Measurements from ENCODE around the gene VGLL3.
"Not testable (repeated sequence)": the region's sequence is repeated elsewhere in the genome, so short reads cannot be mapped to it uniquely, and the experiment has no call there.

VGLL3 gene

GRCh38 chr3:86978111-86978551, 12.8 kb downstream of the VGLL3 start:
- TF ChIP-seq, protein P1, sequence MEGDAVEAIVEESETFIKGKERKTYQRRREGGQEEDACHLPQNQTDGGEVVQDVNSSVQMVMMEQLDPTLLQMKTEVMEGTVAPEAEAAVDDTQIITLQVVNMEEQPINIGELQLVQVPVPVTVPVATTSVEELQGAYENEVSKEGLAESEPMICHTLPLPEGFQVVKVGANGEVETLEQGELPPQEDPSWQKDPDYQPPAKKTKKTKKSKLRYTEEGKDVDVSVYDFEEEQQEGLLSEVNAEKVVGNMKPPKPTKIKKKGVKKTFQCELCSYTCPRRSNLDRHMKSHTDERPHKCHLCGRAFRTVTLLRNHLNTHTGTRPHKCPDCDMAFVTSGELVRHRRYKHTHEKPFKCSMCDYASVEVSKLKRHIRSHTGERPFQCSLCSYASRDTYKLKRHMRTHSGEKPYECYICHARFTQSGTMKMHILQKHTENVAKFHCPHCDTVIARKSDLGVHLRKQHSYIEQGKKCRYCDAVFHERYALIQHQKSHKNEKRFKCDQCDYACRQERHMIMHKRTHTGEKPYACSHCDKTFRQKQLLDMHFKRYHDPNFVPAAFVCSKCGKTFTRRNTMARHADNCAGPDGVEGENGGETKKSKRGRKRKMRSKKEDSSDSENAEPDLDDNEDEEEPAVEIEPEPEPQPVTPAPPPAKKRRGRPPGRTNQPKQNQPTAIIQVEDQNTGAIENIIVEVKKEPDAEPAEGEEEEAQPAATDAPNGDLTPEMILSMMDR (IDR thresholded peaks at IDR 0.05; ENCODE audit: low read depth, low read length) = no peak
- H3K4me3 ChIP-seq (ENCODE audit: low read depth, low read length) = no peak overlapping the region

DNA sequence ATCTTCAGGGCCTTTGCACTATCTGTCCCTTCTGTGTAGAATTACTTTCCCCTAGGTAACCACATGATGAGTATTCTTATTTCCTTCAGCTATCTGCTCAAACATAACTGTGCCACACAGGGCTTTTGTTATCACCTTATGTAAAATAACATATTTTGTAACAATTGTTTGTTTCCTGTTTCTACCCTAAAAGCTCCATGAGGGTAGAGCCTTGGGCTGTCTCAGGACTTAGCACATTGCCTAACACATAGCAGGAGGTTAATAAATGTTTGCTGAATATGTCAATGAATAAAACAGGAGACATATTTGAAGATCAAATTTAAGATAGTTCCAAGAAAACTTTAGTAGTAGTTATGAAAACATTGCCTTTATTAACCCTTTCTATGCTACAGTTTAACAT, 14.7 kb downstream of the VGLL3 start:
- H3K4me3 ChIP-seq (ENCODE audit: low read depth, low read length) = no peak overlapping the region
- TF ChIP-seq, protein P1 (IDR thresholded peaks at IDR 0.05; ENCODE audit: low read depth, low read length) = no peak

DNA sequence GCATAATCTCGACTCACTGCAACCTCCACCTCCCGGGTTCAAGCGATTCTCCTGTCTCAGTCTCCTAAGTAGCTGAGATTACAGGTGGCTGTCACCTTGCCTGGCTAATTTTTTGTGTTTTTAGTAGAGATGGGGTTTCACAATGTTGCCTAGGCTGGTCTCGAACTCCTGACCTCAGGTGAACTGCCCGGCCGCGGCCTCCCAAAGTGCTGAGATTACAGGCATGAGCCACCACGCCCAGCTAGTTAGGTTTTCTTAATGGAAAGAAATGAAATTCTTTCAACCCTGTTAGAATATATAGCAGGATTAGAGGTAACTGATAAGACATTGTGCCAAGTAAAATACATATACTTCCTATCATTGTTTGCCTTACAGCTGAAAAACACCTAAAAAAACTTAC, 16.8 kb downstream of the VGLL3 start:
- not testable (repeated sequence) for H3K4me3 ChIP-seq (ENCODE audit: low read depth, low read length)

DNA sequence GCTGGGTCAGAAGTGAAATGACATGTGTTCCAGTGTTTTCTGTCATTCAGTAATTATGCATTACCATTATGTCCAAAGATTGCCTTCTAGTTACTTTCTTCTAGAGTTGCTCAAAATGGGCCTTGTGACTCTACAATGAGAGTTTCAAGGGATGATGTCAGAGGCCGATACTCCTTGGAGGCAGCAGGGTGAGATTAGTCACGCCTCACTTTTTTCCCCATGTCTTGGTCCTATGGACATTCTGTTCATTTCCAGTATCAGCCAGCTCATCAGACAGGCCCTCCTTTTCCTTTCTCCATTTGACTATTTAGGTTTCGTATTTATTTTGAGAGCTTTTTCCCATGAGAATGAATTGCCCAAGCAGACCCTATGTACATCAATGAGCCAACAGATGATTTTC, 17.5 kb downstream of the VGLL3 start:
- H3K4me3 ChIP-seq (ENCODE audit: low read depth, low read length) = no peak overlapping the region
- TF ChIP-seq, protein P1 (IDR thresholded peaks at IDR 0.05; ENCODE audit: low read depth, low read length) = no peak

- TF ChIP-seq, protein P1 (IDR thresholded peaks at IDR 0.05; ENCODE audit: low read depth, low read length) = peak; percentile 68
- H3K4me3 ChIP-seq (ENCODE audit: low read depth, low read length) = no peak overlapping the region
These were observed 21.3 kb downstream of the VGLL3 start for GRCh38 chr3:86969500-86970189.

DNA sequence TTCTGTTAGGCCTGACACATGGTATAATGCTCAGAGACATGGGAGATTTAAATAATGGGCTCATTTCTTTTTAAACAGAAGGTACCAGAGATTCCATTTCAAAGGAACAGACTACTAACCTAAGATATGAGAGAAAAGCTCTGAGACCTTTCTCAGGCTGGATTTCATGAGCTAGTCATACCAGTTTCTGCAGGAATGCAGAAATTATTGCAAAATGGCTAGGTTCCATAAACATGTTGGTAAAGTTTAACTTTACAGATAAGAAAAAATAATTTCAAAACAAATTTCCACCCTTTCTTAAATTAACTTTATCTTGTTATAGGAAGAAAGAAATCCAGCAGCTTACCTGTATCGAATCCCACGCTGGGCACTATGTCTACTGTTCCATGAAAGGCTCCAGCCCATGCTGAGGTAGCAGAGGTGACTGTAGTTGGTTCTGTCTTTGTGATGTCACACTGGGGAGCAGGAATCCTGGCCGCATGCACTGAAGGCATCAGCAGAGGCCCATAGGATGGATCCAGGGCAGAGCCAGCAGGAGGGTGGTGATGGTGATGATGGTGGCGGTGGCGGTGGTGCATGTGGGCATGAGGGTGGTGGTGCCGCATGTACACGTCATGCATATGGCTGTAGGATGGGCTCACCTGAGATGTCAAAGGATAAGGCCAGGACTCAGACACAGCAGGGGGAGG, 22.6 kb downstream of the VGLL3 start:
- TF ChIP-seq, protein P1 (IDR thresholded peaks at IDR 0.05; ENCODE audit: low read depth, low read length) = no peak
- no peak overlapping the region for H3K4me3 ChIP-seq (ENCODE audit: low read depth, low read length)

- TF ChIP-seq, protein P1 (IDR thresholded peaks at IDR 0.05; ENCODE audit: low read depth, low read length) = no peak
- H3K4me3 ChIP-seq (ENCODE audit: low read depth, low read length) = no peak overlapping the region
These were observed 23.9 kb downstream of the VGLL3 start for GRCh38 chr3:86967062-86967461.
